HG02981 (cell line): ENCODE results near the gene DYNLT4.

Source experiments
- ATAC-seq: cut with Tn5 transposase; IDR thresholded peaks from one replicate; pipeline ENCODE4 v1.9.1; 2021; ENCODE audit warnings: mild to moderate bottlenecking, moderate library complexity; ENCODE audit not compliant: unreplicated experiment

The DYNLT4 gene

GRCh38 chr1:44790968-44791801 is 16.0 kb downstream of the DYNLT4 start:
- ATAC-seq: no peak

- ATAC-seq: no peak
Measured at GRCh38 chr1:44788120-44788860, 18.9 kb downstream of the DYNLT4 start, which contains the start of gene BEST4. Gene BEST4 (minus strand): TSS chr1:44788170. CDS start chr1:44787705, 465 bp downstream.

GRCh38 chr1:44787506-44787905 is 19.6 kb downstream of the DYNLT4 start:
- no peak for ATAC-seq

GRCh38 chr1:44786841-44787426 is 20.2 kb downstream of the DYNLT4 start:
- no peak for ATAC-seq

- no peak for ATAC-seq
Measured at GRCh38 chr1:44786138-44786840, 20.9 kb downstream of the DYNLT4 start.

- ATAC-seq: no peak
Measured at GRCh38 chr1:44785501-44786137, 21.5 kb downstream of the DYNLT4 start.

- no peak for ATAC-seq
Measured at GRCh38 chr1:44785029-44785380, 22.1 kb downstream of the DYNLT4 start.

- no peak for ATAC-seq
Measured at GRCh38 chr1:44784094-44785028, 22.8 kb downstream of the DYNLT4 start.

GRCh38 chr1:44783697-44784093 is 23.5 kb downstream of the DYNLT4 start:
- no peak for ATAC-seq

- no peak for ATAC-seq
Measured at GRCh38 chr1:44780583-44781121, 26.5 kb downstream of the DYNLT4 start.

- no peak for ATAC-seq
Measured at GRCh38 chr1:44778705-44779576, 28.2 kb downstream of the DYNLT4 start.

- ATAC-seq: no peak
Measured at GRCh38 chr1:44777969-44778635, 29.0 kb downstream of the DYNLT4 start.

GRCh38 chr1:44777547-44777946 is 29.6 kb downstream of the DYNLT4 start:
- ATAC-seq: no peak

- ATAC-seq: no peak
Measured at GRCh38 chr1:44776730-44777068, 30.5 kb downstream of the DYNLT4 start.

- no peak for ATAC-seq
Measured at GRCh38 chr1:44775930-44776729, 31.0 kb downstream of the DYNLT4 start.

- ATAC-seq: peak; percentile 65
Measured at GRCh38 chr1:44775078-44775929, 31.8 kb downstream of the DYNLT4 start, which contains the start of gene RPS8. Gene RPS8 (plus strand): TSS chr1:44775540. CDS start chr1:44775597, 57 bp downstream.
